GM21723 (cell line): Measurements from ENCODE around the gene ARID1B.
A peak's percentile ranks its signal among the peaks of the same experiment; 100 is the strongest.

ENCODE experiments used
- ATAC-seq: cut with Tn5 transposase; IDR thresholded peaks from one replicate; pipeline ENCODE4 v1.9.1; 2021; ENCODE audit warnings: mild to moderate bottlenecking, moderate library complexity; ENCODE audit not compliant: unreplicated experiment

Gene ARID1B

GRCh38 chr6:156776840-156777576 lies at the start of gene ARID1B:
Gene ARID1B, plus strand, starts transcription at chr6:156777378. Its CDS starts 303 bp downstream, at chr6:156777681.
- peak; percentile 33 for ATAC-seq

GRCh38 chr6:156727715-156728385 lies 49.3 kb upstream of the ARID1B start:
- no peak for ATAC-seq

- ATAC-seq, result no peak
Observed at GRCh38 chr6:156729248-156729647, 47.9 kb upstream of the ARID1B start.

GRCh38 chr6:156731396-156731795 lies 45.8 kb upstream of the ARID1B start:
- no peak for ATAC-seq

GRCh38 chr6:156735751-156736150 lies 41.4 kb upstream of the ARID1B start:
- no peak for ATAC-seq

GRCh38 chr6:156740604-156741003 lies 36.6 kb upstream of the ARID1B start:
- ATAC-seq, result no peak

GRCh38 chr6:156741287-156742073 lies 35.7 kb upstream of the ARID1B start:
- ATAC-seq, result no peak

GRCh38 chr6:156747715-156748114 lies 29.5 kb upstream of the ARID1B start:
- no peak for ATAC-seq

GRCh38 chr6:156748504-156748903 lies 28.7 kb upstream of the ARID1B start:
- no peak for ATAC-seq

- ATAC-seq, result peak; percentile 63
Observed at GRCh38 chr6:156752666-156753301, 24.4 kb upstream of the ARID1B start.

- no peak for ATAC-seq
Observed at GRCh38 chr6:156756630-156757610, 20.3 kb upstream of the ARID1B start.

GRCh38 chr6:156757849-156758248 lies 19.3 kb upstream of the ARID1B start:
- no peak for ATAC-seq

GRCh38 chr6:156760377-156760776 lies 16.8 kb upstream of the ARID1B start:
- ATAC-seq, result no peak

- ATAC-seq, result no peak
Observed at GRCh38 chr6:156762547-156762946, 14.6 kb upstream of the ARID1B start.

GRCh38 chr6:156765117-156765516 lies 12.1 kb upstream of the ARID1B start:
- no peak for ATAC-seq

GRCh38 chr6:156767603-156768467 lies 9.3 kb upstream of the ARID1B start:
- ATAC-seq, result peak; percentile 92

- no peak for ATAC-seq
Observed at GRCh38 chr6:156771047-156771446, 6.1 kb upstream of the ARID1B start.

- ATAC-seq, result no peak
Observed at GRCh38 chr6:156771761-156772160, 5.4 kb upstream of the ARID1B start.

GRCh38 chr6:156773476-156773875 lies 3.7 kb upstream of the ARID1B start:
- no peak for ATAC-seq
